ENCODE results near the gene PDGFB.

GRCh38 chr22:39185601-39186012, 59.2 kb downstream of the PDGFB start:
- TF ChIP-seq, protein P1, sequence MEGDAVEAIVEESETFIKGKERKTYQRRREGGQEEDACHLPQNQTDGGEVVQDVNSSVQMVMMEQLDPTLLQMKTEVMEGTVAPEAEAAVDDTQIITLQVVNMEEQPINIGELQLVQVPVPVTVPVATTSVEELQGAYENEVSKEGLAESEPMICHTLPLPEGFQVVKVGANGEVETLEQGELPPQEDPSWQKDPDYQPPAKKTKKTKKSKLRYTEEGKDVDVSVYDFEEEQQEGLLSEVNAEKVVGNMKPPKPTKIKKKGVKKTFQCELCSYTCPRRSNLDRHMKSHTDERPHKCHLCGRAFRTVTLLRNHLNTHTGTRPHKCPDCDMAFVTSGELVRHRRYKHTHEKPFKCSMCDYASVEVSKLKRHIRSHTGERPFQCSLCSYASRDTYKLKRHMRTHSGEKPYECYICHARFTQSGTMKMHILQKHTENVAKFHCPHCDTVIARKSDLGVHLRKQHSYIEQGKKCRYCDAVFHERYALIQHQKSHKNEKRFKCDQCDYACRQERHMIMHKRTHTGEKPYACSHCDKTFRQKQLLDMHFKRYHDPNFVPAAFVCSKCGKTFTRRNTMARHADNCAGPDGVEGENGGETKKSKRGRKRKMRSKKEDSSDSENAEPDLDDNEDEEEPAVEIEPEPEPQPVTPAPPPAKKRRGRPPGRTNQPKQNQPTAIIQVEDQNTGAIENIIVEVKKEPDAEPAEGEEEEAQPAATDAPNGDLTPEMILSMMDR (IDR thresholded peaks at IDR 0.05 in 4 of 5, conservative IDR thresholded peaks at IDR 0.05 in 1 of 5), result peak in 2 of 5 experiments; percentile 11 to 34
- TF ChIP-seq POLR2A (IDR thresholded peaks at IDR 0.05), result no peak
